ENCODE data around the gene CNTN2. TPM values are rescaled to one million over a fixed set of nuclear protein-coding genes. Genes with fewer than 3 reads are reported as not detected.

The CNTN2 gene
- total and polyA plus RNA-seq, 2 experiments from 2014 or later, result 1.3 to 2.2 TPM

DNA sequence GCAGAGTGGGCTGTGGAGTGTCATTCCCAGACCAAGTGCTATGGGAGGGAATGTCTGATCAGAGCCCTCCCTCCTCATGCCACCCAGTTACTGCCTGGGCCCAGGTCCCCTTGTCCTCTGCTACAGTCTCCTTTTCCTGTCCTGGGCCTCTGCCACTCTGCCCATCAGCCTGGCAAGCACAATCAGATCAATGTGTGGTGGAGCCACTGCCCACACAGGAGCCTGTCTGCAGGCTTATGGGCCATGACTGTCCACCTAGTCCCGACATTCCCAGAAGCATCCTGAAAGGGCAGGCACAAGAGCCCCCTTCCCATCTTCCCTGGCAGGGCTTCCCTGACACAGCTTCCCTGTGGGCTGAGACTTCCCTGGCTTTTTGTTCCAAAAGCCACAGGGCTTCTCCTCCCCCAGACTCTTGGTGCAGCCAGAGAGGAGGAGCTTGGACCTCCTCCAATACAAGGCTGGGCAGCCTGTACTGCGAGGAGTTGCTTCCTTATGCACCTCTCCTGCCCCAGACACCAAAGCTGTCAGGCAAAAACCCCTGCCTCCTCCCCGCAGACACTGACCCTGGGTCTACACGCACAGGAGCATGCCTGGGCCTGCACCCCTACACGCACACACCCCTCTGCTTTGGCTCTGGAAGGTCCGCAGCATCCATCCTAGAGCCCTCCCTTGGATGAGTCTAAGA lies 29.2 kb upstream of the CNTN2 start:
- H3K4me2 ChIP-seq, result no peak overlapping the region
- DNase-seq (ENCODE audit: low spot score) (peak; percentile 11), ATAC-seq (peak; percentile 77)
- Mint-ChIP-seq H3K4me3 (no peak overlapping the region), H3K27ac (peak overlapping the region; percentile 82), H3K9me3 (no peaks in the 10 kb centered on the region), H3K36me3 (ENCODE audit: low read depth) (no peaks in the 10 kb centered on the region; the same call in 2 of the 3 replicates), H3K27me3 (ENCODE audit: insufficient read depth, low read depth, poor library complexity) (peaks cover 7% of the 10 kb centered on the region), H3K4me1 (peaks cover 30% of the 10 kb centered on the region)
- no peaks in the 10 kb centered on the region for H3K4me1 ChIP-seq (ENCODE audit: insufficient read depth)
- H3K79me2 ChIP-seq (replicated peaks; ENCODE audit: insufficient read depth), result no peaks in the 10 kb centered on the region
- no peaks in the 10 kb centered on the region; the same call in 1 of the 2 replicates for H3F3A ChIP-seq (replicated peaks; ENCODE audit: low read depth)
- no peaks in the 10 kb centered on the region for H3K9me2 ChIP-seq (ENCODE audit: insufficient read depth)
- H3K4me3 ChIP-seq, result no peak overlapping the region
- H2AFZ ChIP-seq, result no peak overlapping the region; the same call in 1 of the 2 replicates
- H4K20me1 ChIP-seq (replicated peaks; ENCODE audit: insufficient read depth), result no peaks in the 10 kb centered on the region
- H3K27ac ChIP-seq (ENCODE audit: low read depth), result no peak overlapping the region
- H3K27me3 ChIP-seq (ENCODE audit: insufficient read depth), result no peaks in the 10 kb centered on the region
- no peak for TF ChIP-seq STAT1 (IDR thresholded peaks at IDR 0.05; ENCODE audit: unreplicated experiment)
- no peak for TF ChIP-seq REST (IDR thresholded peaks at IDR 0.05; ENCODE audit: unreplicated experiment)
- H3K36me3 ChIP-seq (ENCODE audit: insufficient read depth), result no peaks in the 10 kb centered on the region

DNA sequence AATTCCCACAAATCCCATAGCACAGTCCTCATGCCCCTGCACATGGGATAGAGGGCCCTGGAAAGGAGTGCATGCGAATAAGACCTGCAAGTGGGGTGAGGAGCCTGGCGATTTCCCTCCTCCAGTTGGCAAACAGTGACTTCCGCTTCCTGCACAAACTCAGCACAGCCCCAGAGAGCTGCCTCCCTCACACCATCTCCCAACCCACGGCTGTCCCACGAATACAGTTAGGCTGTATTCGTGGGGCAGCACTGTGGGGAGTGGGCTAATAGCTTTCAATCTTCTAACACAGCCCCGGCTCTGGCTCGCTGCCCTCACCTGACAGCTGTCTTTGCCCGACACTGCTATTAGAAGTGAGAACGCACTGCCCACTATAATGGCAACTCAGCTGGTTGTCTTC lies 28.2 kb upstream of the CNTN2 start:
- Histone ChIP-seq H3F3A (replicated peaks; ENCODE audit: low read depth) (no peaks in the 10 kb centered on the region; the same call in 1 of the 2 replicates), H3K27me3 (ENCODE audit: insufficient read depth) (no peaks in the 10 kb centered on the region), H3K4me1 (ENCODE audit: insufficient read depth) (no peaks in the 10 kb centered on the region), H3K36me3 (ENCODE audit: insufficient read depth) (no peaks in the 10 kb centered on the region), H3K9me2 (ENCODE audit: insufficient read depth) (no peaks in the 10 kb centered on the region), H3K4me3 (no peak overlapping the region), H3K4me2 (no peak overlapping the region), H3K27ac (ENCODE audit: low read depth) (no peak overlapping the region), H3K79me2 (replicated peaks; ENCODE audit: insufficient read depth) (no peaks in the 10 kb centered on the region), H2AFZ (no peak overlapping the region), H4K20me1 (replicated peaks; ENCODE audit: insufficient read depth) (no peaks in the 10 kb centered on the region)
- Mint-ChIP-seq H3K36me3 (ENCODE audit: low read depth) (no peaks in the 10 kb centered on the region), H3K4me1 (peaks cover 30% of the 10 kb centered on the region), H3K4me3 (no peak overlapping the region), H3K9me3 (no peaks in the 10 kb centered on the region), H3K27ac (peak overlapping the region; percentile 82; the same call in 1 of the 2 replicates), H3K27me3 (ENCODE audit: insufficient read depth, low read depth, poor library complexity) (peaks cover 7% of the 10 kb centered on the region)
- ATAC-seq, result no peak
- DNase-seq (ENCODE audit: low spot score), result no peak
- TF ChIP-seq EZH2phosphoT487 (IDR thresholded peaks at IDR 0.05; ENCODE audit: unreplicated experiment) (no peak), EZH2 (IDR thresholded peaks at IDR 0.05; ENCODE audit: low read depth, unreplicated experiment) (no peak), ZNF462 (CRISPR knock-in tag; IDR thresholded peaks at IDR 0.05) (no peak), REST (IDR thresholded peaks at IDR 0.05; ENCODE audit: unreplicated experiment) (no peak), STAT1 (IDR thresholded peaks at IDR 0.05; ENCODE audit: unreplicated experiment) (no peak), NANOG (IDR thresholded peaks at IDR 0.05; ENCODE audit: borderline replicate concordance) (no peak), JUNB (IDR thresholded peaks at IDR 0.05; ENCODE audit: unreplicated experiment) (no peak)

All from GM23338 (cell line).